Fibroblast of skin of back (primary cell): ENCODE data around the gene CTBP1.
A peak's percentile ranks its signal among the peaks of the same experiment; 100 is the strongest.

Experiments
- DNase-seq: peaks from one replicate; pipeline ENCODE4 v3.0.0-alpha.2; 2013

CTBP1 gene

GRCh38 chr4:1195109-1195671 is 53.7 kb downstream of the CTBP1 start:
- no peak for DNase-seq

- DNase-seq = no peak
Measured at GRCh38 chr4:1194010-1194900, 54.7 kb downstream of the CTBP1 start.

- DNase-seq = no peak
Measured at GRCh38 chr4:1193206-1194009, 55.5 kb downstream of the CTBP1 start.

GRCh38 chr4:1192493-1193205 is 56.3 kb downstream of the CTBP1 start:
- no peak for DNase-seq

GRCh38 chr4:1192091-1192492 is 56.8 kb downstream of the CTBP1 start:
- DNase-seq = peak; percentile 96

- no peak for DNase-seq
Measured at GRCh38 chr4:1191621-1192020, 57.3 kb downstream of the CTBP1 start.

GRCh38 chr4:1187182-1187581 is 61.7 kb downstream of the CTBP1 start:
- DNase-seq = peak; percentile 34

- no peak for DNase-seq
Measured at GRCh38 chr4:1183985-1184773, 64.8 kb downstream of the CTBP1 start.

GRCh38 chr4:1182313-1182712 is 66.6 kb downstream of the CTBP1 start:
- no peak for DNase-seq

- DNase-seq = no peak
Measured at GRCh38 chr4:1180663-1181062, 68.3 kb downstream of the CTBP1 start.

- no peak for DNase-seq
Measured at GRCh38 chr4:1179976-1180375, 69.0 kb downstream of the CTBP1 start.

- no peak for DNase-seq
Measured at GRCh38 chr4:1179089-1179441, 69.9 kb downstream of the CTBP1 start.

- no peak for DNase-seq
Measured at GRCh38 chr4:1178300-1179088, 70.4 kb downstream of the CTBP1 start.

GRCh38 chr4:1177274-1178141 is 71.4 kb downstream of the CTBP1 start:
- no peak for DNase-seq

- DNase-seq = no peak
Measured at GRCh38 chr4:1176398-1177273, 72.3 kb downstream of the CTBP1 start.

GRCh38 chr4:1175635-1176229 is 73.2 kb downstream of the CTBP1 start:
- DNase-seq = no peak

GRCh38 chr4:1174941-1175634 is 73.8 kb downstream of the CTBP1 start:
- DNase-seq = no peak
